Inflammatory macrophage treated with lipopolysaccharide for 1 hour (primary cell): Measurements from ENCODE around the gene GAB2.
"Not testable (repeated sequence)": the region's sequence is repeated elsewhere in the genome, so short reads cannot be mapped to it uniquely, and the experiment has no call there.

Experiments used
- DNase-seq, 2 donors: peaks; one replicate each; pipeline ENCODE4 v3.0.0-alpha.2; 2020 to 2022

The GAB2 gene

DNA sequence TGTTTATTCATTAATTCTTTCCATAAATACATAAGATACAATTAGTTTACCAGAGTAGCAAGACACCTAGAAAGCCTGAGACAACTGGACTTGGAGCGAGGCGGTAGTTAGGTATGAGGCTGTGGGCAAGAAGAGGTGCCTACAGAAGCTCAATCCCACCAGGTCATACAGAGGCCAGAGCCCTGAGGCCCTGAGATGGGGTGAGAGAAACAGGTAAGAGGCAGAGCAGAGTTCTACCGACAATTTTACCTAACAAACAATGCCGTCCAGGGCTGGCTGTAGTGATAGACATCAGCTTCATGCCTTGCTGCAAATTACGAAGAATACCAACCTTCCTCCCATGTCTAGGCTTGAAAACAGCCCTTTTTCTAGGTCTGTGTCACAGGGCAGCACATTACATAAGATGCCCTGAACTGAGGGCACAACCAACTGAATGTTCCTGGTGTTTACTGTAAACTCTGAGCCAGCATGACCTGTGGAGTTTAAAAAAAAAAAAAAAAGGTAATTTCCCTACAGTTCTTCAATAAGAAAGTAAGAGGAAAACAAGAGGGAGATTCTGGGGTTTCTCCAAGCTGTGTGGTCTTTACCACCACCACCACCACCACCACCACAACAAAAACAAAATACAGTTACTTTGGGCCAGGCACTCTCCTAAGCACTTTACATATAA is 105.8 kb downstream of the GAB2 start:
- DNase-seq: peak in 1 of 2 donors; percentile 63

GRCh38 chr11:78310500-78310909 is 107.1 kb downstream of the GAB2 start:
- DNase-seq: no peak

GRCh38 chr11:78304201-78304600 is 113.4 kb downstream of the GAB2 start:
- DNase-seq: peak; percentile 59 to 66

DNA sequence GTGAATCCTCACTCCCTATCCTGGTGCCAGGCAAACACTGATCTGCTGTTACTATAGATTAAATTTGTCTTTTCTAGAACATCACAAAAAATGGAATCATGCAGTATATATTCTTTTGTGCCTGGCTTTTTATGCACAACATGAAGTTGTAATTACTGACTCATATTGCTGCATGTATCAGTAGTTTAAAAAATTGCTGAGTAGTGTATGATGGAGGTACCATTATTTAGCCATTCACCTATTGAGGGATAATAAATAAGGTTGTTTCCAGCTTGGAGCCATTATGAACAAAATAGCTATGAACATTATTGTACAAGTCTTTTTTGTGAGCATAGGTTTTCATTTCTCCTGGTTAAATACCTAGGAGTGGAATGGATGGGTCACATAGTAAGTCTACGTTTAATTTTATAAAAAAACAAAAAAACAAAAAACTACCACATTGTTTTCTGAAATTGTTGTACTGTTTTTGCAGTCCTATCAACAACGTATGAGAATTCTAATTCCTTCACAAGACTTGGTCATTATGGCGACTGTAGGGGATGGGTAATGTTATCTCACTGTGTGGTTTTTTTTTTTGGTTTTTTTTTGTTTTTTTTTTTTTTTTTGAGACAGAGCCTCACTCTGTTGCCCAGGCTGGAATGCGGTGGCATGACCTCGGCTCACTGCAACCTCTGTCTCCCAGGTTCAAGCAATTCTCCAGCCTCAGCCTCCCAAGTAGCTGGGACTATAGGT is 117.3 kb downstream of the GAB2 start:
- no peak for DNase-seq

DNA sequence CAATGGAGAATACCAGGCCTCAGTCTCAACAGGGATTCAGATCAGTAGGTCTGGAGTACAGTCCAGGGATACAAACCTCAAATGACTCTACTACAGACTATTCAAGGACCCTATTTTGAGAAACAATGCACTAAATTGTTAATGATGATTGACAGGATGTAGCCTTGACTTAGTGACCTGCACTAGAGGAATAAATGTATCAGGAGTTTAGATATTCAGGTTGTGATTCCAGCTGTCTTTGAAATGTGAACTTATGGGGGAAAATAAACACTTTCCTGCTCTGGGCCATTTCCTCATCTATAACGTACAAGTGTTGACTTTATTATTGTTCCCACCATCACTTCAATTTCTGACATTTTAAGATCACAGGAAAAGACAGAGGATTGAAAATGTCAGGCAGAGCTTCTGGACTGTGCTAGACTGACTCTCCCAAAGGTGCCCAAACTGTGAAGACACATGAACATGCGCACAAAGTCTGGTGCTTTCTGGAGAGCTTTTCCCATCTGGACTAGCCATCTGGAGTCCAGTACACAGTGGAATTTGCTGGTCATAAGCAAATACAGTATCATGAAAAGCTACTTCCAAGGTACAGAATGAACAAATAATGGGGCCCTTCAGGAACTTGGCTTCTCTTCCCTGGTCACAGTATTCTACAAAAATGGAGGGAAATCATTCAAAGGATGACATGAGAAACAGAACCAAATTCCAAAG is 118.5 kb downstream of the GAB2 start:
- no peak for DNase-seq

- DNase-seq: no peak
Observed at GRCh38 chr11:78298291-78298771, 119.3 kb downstream of the GAB2 start.

DNA sequence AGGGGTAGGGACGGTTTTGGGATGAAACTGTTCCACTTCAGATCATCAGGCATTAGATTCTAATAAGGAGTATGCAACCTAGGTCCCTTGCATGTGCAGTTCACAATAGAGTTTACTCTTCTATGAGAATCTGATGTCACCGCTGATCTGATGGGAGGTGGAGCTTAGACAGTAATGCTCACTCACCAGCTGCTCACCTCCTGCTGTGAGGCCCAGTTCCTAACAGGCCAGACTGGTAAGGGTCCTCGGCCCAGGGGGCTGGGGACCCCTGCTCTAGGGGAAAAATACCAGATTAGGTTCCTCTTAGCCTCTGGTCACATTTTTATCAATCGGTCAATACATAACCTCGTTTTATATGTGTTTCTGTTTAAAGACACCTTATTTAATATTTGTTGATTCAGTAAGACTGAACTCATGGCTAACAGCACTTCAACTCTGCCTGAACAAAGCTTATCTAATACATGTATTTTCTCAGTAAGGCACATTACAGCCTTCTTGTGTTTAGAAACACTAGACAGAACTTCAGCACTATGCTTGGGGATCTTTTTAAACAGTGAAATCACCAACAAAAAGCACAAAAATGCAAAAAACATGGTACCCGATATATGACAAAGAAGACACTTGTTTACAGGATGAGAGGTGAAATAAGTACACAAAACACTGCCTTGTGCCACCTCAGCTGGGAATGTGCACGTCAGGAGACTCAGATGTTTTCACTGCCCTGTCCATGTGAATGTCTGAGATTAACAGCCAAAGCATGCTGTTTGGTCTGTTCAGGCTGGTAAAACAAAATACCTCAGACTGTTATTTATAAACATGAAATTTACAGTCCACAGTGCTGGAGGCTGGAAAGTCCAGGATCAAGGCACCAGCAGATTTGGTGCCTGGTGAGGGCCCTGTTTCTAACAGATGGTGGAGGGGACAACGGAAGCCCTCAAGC is 121.4 kb downstream of the GAB2 start:
- no peak for DNase-seq

DNA sequence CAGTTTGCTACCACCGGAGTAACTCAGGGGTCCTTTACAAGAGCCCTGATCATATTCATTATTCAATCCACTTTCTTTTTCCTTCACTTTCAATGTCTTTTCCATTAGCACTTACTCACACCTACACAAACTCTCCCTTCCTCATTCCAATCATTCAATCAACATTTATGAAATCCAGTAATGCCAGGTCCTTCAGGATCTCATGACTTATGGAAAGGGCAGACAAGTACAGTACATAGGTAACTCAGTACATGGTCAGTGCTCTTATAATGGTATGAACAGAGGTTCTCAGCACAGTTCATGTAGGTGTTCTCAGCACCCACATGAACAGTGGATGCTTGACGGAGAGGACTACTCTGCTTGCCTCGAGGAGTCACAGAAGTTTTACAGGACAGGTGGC is 122.3 kb downstream of the GAB2 start:
- DNase-seq: no peak

- DNase-seq: not testable (repeated sequence)
Observed at GRCh38 chr11:78294100-78294499, 123.5 kb downstream of the GAB2 start.

- DNase-seq: peak in 1 of 2 donors; percentile 30
Observed at GRCh38 chr11:78293536-78293935, 124.1 kb downstream of the GAB2 start.

- DNase-seq: peak; percentile 79
Observed at GRCh38 chr11:78292109-78292803, 125.4 kb downstream of the GAB2 start.

- DNase-seq: no peak
Observed at GRCh38 chr11:78291503-78292108, 126.0 kb downstream of the GAB2 start.

DNA sequence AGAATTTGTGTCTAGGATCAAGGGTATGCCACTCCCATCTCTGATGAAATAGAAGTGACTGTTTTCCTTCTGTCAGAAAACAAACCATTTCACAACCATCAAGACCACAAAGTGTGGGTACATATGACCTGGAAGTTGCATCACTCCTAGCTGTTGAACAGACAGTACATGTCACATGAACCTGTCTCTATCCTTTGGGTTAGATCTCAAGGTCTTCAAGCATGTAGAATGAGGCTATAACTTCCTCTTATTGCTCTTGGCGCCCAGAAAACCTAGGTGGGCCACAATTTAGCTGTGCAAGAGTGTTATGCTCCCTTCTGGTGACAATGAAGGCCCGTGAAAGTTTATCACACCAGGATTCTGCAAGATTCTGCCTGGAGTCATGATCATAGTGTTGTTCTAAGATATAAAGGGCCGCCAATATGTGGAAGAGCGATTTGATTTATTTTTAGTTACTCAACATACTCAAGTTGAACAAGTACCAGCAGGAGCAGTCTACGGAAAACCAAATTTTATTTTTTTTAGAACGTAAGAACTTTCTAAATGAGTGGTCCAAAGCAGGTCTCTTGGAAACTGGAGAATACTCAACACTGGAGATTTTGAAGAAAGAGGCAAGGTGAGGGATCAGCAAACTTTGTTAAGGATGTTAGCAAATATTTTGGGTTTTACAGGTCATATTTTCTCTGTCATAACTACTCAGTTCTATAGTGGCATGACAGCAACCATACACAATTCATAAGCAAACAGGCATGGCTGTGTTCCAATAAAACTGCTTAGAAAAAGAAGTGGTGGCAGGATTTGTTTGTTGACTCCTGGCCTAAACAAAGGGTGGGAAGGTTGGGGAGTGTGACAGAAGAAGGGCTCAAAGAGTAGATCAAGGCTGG is 127.1 kb downstream of the GAB2 start:
- DNase-seq: peak; percentile 95 to 98

DNA sequence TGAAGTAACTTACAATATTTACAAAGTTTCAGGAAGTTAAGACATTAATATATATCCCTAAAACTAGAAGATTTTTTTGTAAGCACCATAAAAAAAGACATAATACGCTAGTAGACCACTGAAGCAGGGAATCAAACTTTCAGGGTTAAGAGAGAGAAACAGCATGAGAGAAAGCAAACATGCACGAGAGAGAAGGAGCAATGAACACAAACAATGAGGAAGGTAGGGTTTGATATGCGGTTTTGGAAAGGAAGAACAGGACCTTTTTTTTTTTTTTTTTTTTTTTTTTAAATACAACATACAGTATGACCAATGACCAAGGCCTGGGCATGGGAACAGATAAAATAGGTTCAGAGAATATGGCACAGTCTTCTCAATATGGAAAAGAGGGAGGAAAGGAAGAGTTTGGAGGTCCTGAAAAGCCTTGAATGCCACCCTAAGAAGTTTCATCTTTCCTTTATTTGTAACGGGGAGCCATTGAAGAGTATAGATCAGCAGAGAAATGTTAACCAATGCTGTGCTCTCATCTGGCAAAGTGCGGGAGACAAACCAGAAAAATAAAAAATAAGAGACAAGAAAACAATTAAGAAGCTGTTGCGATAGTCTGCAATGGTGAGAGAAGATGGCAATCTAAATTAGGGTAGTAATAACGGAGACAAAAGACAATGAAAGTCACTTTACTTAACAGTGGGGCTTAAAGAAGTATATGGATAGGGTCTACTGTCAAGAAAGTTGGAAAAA is 127.9 kb downstream of the GAB2 start:
- no peak for DNase-seq

- DNase-seq: no peak
Observed at GRCh38 chr11:78284260-78284659, 133.4 kb downstream of the GAB2 start.

- no peak for DNase-seq
Observed at GRCh38 chr11:78282821-78283220, 134.8 kb downstream of the GAB2 start.

- DNase-seq: no peak
Observed at GRCh38 chr11:78281511-78281910, 136.1 kb downstream of the GAB2 start.

- no peak for DNase-seq
Observed at GRCh38 chr11:78277314-78277994, 140.2 kb downstream of the GAB2 start.

- no peak for DNase-seq
Observed at GRCh38 chr11:78276311-78276710, 141.3 kb downstream of the GAB2 start.
